Smooth muscle cell (in vitro differentiated cells): Measurements from ENCODE around the gene CD63. TPM values are rescaled to one million over a fixed set of nuclear protein-coding genes. Genes with fewer than 3 reads are reported as not detected.

ENCODE experiments used
- DNase-seq: peaks from one replicate; lab custom pipeline; 2025; ENCODE audit not compliant: unreplicated experiment; lab: John Stamatoyannopoulos, UW
- H2AFZ ChIP-seq: fragments of 200-600 bp; sonication (generic); 2 replicates; pipeline ENCODE4 v1.6.0; 2016; ENCODE audit warnings: antibody characterized with exemption, low read depth, mild to moderate bottlenecking
- H3F3A ChIP-seq: fragments of 200-600 bp; sonication (generic); 2 replicates; pipeline ENCODE4 v1.6.0; 2017; ENCODE audit warnings: antibody characterized with exemption, low read depth
- H3K27ac ChIP-seq: fragments of 200-600 bp; sonication (generic); 2 replicates; pipeline ENCODE4 v1.5.1; 2016; ENCODE audit warnings: low read depth, mild to moderate bottlenecking
- H3K27me3 ChIP-seq: fragments of 200-600 bp; sonication (generic); 2 replicates; pipeline ENCODE4 v1.6.1; 2016; ENCODE audit warnings: low read depth, mild to moderate bottlenecking
- H3K36me3 ChIP-seq: fragments of 200-600 bp; sonication (generic); 2 replicates; pipeline ENCODE4 v1.5.1; 2016; ENCODE audit warnings: low read depth
- H3K4me1 ChIP-seq: fragments of 200-600 bp; sonication (generic); 2 replicates; pipeline ENCODE4 v1.5.1; 2016; ENCODE audit warnings: low read depth
- H3K4me2 ChIP-seq: fragments of 200-600 bp; sonication (generic); 2 replicates; pipeline ENCODE4 v1.6.0; 2016; ENCODE audit warnings: mild to moderate bottlenecking
- H3K4me3 ChIP-seq: fragments of 200-600 bp; sonication (generic); 2 replicates; pipeline ENCODE4 v1.5.1; 2016; ENCODE audit warnings: mild to moderate bottlenecking
- H3K79me2 ChIP-seq: fragments of 200-600 bp; sonication (generic); 2 replicates; pipeline ENCODE4 v1.6.0; 2016; ENCODE audit warnings: low read depth, mild to moderate bottlenecking
- H3K9ac ChIP-seq: fragments of 200-600 bp; sonication (generic); 2 replicates; pipeline ENCODE4 v1.6.0; 2016; ENCODE audit warnings: low read depth
- H3K9me3 ChIP-seq: fragments of 200-600 bp; sonication (generic); replicated peaks from 2 replicates; pipeline ENCODE4 v1.5.1; 2016; ENCODE audit warnings: low read depth
- H4K20me1 ChIP-seq: fragments of 200-600 bp; sonication (generic); 2 replicates; pipeline ENCODE4 v1.6.0; 2016; ENCODE audit warnings: low read depth
- CTCF ChIP-seq: fragments of 200-600 bp; sonication (generic); IDR thresholded peaks from 2 replicates; pipeline ENCODE4 v1.5.1; 2017; ENCODE audit warnings: borderline replicate concordance, mild to moderate bottlenecking, antibody characterized with exemption; ENCODE audit not compliant: insufficient read depth, poor library complexity, severe bottlenecking
- WGBS: methylation state at CpG from one replicate; pipeline ENCODE4 v1.1.7; 2016; ENCODE audit warnings: low lambda C conversion rate; 5-methylcytosine and 5-hydroxymethylcytosine counted together
- polyA plus RNA-seq: library from polyadenylated mRNA; unstranded; fragments of >200 nt; fragmentation: Nextera tagmentation; extraction: Ambion mirVana; gene quantifications from 2 replicates; pipeline ENCODE4 v1.2.1, GENCODE V29; 2016
- total RNA-seq: library from RNA; depleted of rRNA; stranded (reverse); fragments of >200 nt; gene quantifications from 2 replicates; pipeline ENCODE4 v1.2.3, GENCODE V29; 2014

CD63 gene
- total and polyA plus RNA-seq, 2 experiments from 2014 or later, result 1,107 to 2,317 TPM

- Histone ChIP-seq H3K27me3 (no peaks in the 10 kb centered on the region), H3K36me3 (peaks cover 3% of the 10 kb centered on the region), H3K4me3 (no peak overlapping the region), H3K79me2 (peaks cover 23% of the 10 kb centered on the region), H3K4me1 (peaks cover 17% of the 10 kb centered on the region), H3F3A (peaks cover 49% of the 10 kb centered on the region), H3K27ac (no peak overlapping the region), H3K9ac (no peak overlapping the region), H2AFZ (no peak overlapping the region), H3K9me3 (no peaks in the 10 kb centered on the region), H4K20me1 (peaks cover 57% of the 10 kb centered on the region), H3K4me2 (no peak overlapping the region)
- TF ChIP-seq CTCF, result no peak
- WGBS, result 94% methylated on average over 8 of the region's 8 CpGs
- DNase-seq, result no peak
These were observed 5.9 kb downstream of the CD63 start for GRCh38 chr12:55722948-55723347.

- Histone ChIP-seq H3K4me1 (peaks cover 21% of the 10 kb centered on the region), H3K9ac (no peak overlapping the region), H3K36me3 (peaks cover 3% of the 10 kb centered on the region), H3K9me3 (no peaks in the 10 kb centered on the region), H3K4me2 (peak overlapping the region; percentile 18), H3K4me3 (no peak overlapping the region), H3F3A (peaks cover 42% of the 10 kb centered on the region), H3K79me2 (peaks cover 11% of the 10 kb centered on the region), H4K20me1 (peaks cover 45% of the 10 kb centered on the region), H3K27me3 (no peaks in the 10 kb centered on the region), H3K27ac (peak overlapping the region; percentile 78), H2AFZ (no peak overlapping the region)
- DNase-seq, result no peak
- WGBS, result 89% methylated on average over 14 of the region's 14 CpGs
- no peak for TF ChIP-seq CTCF
These were observed 7.1 kb downstream of the CD63 start for GRCh38 chr12:55721601-55722213.

GRCh38 chr12:55720894-55721444, 7.8 kb downstream of the CD63 start:
- H3K4me1 ChIP-seq, result peaks cover 24% of the 10 kb centered on the region
- peak overlapping the region; percentile 78 for H3K27ac ChIP-seq
- H3K79me2 ChIP-seq, result peaks cover 4% of the 10 kb centered on the region
- H3K9ac ChIP-seq, result no peak overlapping the region
- H3K4me3 ChIP-seq, result peak overlapping the region; percentile 33
- H3K36me3 ChIP-seq, result peaks cover 3% of the 10 kb centered on the region
- no peak overlapping the region for H2AFZ ChIP-seq
- H4K20me1 ChIP-seq, result peaks cover 37% of the 10 kb centered on the region
- H3K9me3 ChIP-seq, result no peaks in the 10 kb centered on the region
- peak overlapping the region; percentile 57 for H3K4me2 ChIP-seq
- TF ChIP-seq CTCF, result peak; percentile 38
- H3K27me3 ChIP-seq, result no peaks in the 10 kb centered on the region
- DNase-seq, result no peak
- peaks cover 37% of the 10 kb centered on the region for H3F3A ChIP-seq
- 31% methylated on average over 9 of the region's 9 CpGs for WGBS
